Fibroblast of lung (primary cell): Measurements from ENCODE around the gene ACADL. TPM values are rescaled to one million over a fixed set of nuclear protein-coding genes. Genes with fewer than 3 reads are reported as not detected.
"Not testable (repeated sequence)": the region's sequence is repeated elsewhere in the genome, so short reads cannot be mapped to it uniquely, and the experiment has no call there.

Experiments used
- DNase-seq, 2 donors: peaks; one replicate each; pipeline versions ENCODE4 v3.0.0 to v3.0.0-alpha.2; 2010; ENCODE audit warnings: low read depth in 2 of 2
- H2AFZ ChIP-seq: 2 replicates; pipeline ENCODE4 v1.5.1; 2012; ENCODE audit warnings: low read length, control low read depth, inconsistent platforms
- H3K27ac ChIP-seq: 2 replicates; pipeline ENCODE4 v1.5.1; 2011; ENCODE audit warnings: low read length, control low read depth; ENCODE audit not compliant: insufficient read depth
- H3K27me3 ChIP-seq: 2 replicates; pipeline ENCODE4 v1.5.1; 2011; ENCODE audit warnings: mild to moderate bottlenecking, low read length; ENCODE audit not compliant: control insufficient read depth, insufficient read depth
- H3K36me3 ChIP-seq: 2 replicates; pipeline ENCODE4 v1.5.1; 2011; ENCODE audit warnings: low read length; ENCODE audit not compliant: control insufficient read depth, insufficient read depth
- H3K4me1 ChIP-seq: 2 replicates; pipeline ENCODE4 v1.5.1; 2011; ENCODE audit warnings: low read length; ENCODE audit not compliant: control insufficient read depth, insufficient read depth; ENCODE audit errors: extremely low read depth
- H3K4me2 ChIP-seq: 2 replicates; pipeline ENCODE4 v1.5.1; 2011; ENCODE audit warnings: low read length, control low read depth; ENCODE audit not compliant: insufficient read depth; ENCODE audit errors: extremely low read depth
- H3K4me3 ChIP-seq, 4 experiments: fragments of 200-600 bp in 1 of 4; sonication (generic) in 1 of 4; replicated peaks in 1 of 4; 2 replicates each; pipeline ENCODE4 v1.5.1; 2011 to 2016; ENCODE audit warnings: low read length in 4 of 4, low read depth in 3 of 4, mild to moderate bottlenecking in 3 of 4, control low read depth in 2 of 4, inconsistent platforms in 1 of 4, mixed read lengths in 1 of 4; ENCODE audit not compliant: insufficient read depth in 1 of 4; ENCODE audit errors: control extremely low read depth in 1 of 4
- H3K79me2 ChIP-seq: 2 replicates; pipeline ENCODE4 v1.5.1; 2012; ENCODE audit warnings: mild to moderate bottlenecking, low read length, inconsistent platforms; ENCODE audit not compliant: control insufficient read depth, insufficient read depth
- H3K9ac ChIP-seq: 2 replicates; pipeline ENCODE4 v1.5.1; 2011; ENCODE audit warnings: mild to moderate bottlenecking, low read length, control low read depth; ENCODE audit not compliant: insufficient read depth
- H3K9me3 ChIP-seq: 2 replicates; pipeline ENCODE4 v1.5.1; 2012; ENCODE audit warnings: low read depth, low read length; ENCODE audit not compliant: control insufficient read depth, insufficient read depth
- H4K20me1 ChIP-seq: 2 replicates; pipeline ENCODE4 v1.5.1; 2011; ENCODE audit warnings: low read length; ENCODE audit not compliant: control insufficient read depth, insufficient read depth; ENCODE audit errors: extremely low read depth
- EZH2 ChIP-seq: IDR thresholded peaks from 2 replicates; pipeline ENCODE4 v1.5.1; 2012; ENCODE audit warnings: low read length, control low read depth, mild to moderate bottlenecking; ENCODE audit errors: missing control alignments
- polyA plus RNA-seq, 2 donors: library from polyadenylated mRNA; depleted of rRNA in 1 of 2; stranded (reverse) in 1 of 2; unstranded in 1 of 2; fragments of >200 nt; gene quantifications; 2 replicates each; pipeline ENCODE4 v1.2.1, GENCODE V29; 2011 to 2012; ENCODE audit warnings: missing spikeins in 1 of 2
- total RNA-seq: library from RNA; depleted of rRNA; stranded (reverse); fragments of >200 nt; gene quantifications from 2 replicates; pipeline ENCODE4 v1.2.1, GENCODE V29; 2014
- TF ChIP-seq, protein P1 (sequence below), 2 donors: IDR thresholded peaks in 1 of 2; conservative IDR thresholded peaks in 1 of 2; 1 replicate in 1 of 2; 2 replicates in 1 of 2; pipeline ENCODE4 v1.5.1; 2011 to 2012; ENCODE audit warnings: low read length in 2 of 2, control low read depth in 1 of 2, inconsistent platforms in 1 of 2, low read depth in 1 of 2, mild to moderate bottlenecking in 1 of 2

ACADL gene
- total and polyA plus RNA-seq, 2 donors (not counting 1 experiment from before 2014, with no cell fraction given): 0.03 to 0.50 TPM

DNA sequence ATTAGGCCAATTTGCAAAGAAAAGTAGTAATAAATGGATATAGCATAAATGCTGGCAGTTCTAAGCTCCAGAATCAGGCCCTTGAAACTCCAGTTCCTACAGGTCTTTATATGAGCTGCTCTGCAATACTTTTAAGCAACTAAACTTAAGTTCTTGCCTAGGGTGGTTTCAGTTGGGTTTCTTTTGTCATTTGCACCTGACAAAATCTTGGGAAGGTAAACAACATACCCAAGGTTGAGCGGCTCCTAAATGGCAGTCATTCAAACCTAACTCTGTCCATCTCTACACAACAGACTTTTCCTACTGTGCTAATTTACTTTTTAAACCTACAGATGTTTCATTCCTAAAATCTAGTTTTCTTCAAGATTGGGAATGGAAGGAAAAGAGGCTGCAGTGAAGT is 44.8 kb downstream of the ACADL start:
- no peak overlapping the region for H2AFZ ChIP-seq
- H3K4me2 ChIP-seq: no peak overlapping the region
- no peak overlapping the region for H3K27ac ChIP-seq
- no peaks in the 10 kb centered on the region for H3K27me3 ChIP-seq
- no peaks in the 10 kb centered on the region for H3K79me2 ChIP-seq
- TF ChIP-seq, protein P1, sequence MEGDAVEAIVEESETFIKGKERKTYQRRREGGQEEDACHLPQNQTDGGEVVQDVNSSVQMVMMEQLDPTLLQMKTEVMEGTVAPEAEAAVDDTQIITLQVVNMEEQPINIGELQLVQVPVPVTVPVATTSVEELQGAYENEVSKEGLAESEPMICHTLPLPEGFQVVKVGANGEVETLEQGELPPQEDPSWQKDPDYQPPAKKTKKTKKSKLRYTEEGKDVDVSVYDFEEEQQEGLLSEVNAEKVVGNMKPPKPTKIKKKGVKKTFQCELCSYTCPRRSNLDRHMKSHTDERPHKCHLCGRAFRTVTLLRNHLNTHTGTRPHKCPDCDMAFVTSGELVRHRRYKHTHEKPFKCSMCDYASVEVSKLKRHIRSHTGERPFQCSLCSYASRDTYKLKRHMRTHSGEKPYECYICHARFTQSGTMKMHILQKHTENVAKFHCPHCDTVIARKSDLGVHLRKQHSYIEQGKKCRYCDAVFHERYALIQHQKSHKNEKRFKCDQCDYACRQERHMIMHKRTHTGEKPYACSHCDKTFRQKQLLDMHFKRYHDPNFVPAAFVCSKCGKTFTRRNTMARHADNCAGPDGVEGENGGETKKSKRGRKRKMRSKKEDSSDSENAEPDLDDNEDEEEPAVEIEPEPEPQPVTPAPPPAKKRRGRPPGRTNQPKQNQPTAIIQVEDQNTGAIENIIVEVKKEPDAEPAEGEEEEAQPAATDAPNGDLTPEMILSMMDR (conservative IDR thresholded peaks at IDR 0.05 in 1 of 2, IDR thresholded peaks at IDR 0.05 in 1 of 2; ENCODE audit: low read depth in 1 of 2, low read length in 2 of 2): no peak
- no peak for TF ChIP-seq EZH2
- H3K4me3 ChIP-seq: no peak overlapping the region
- no peaks in the 10 kb centered on the region for H4K20me1 ChIP-seq
- H3K4me1 ChIP-seq: no peaks in the 10 kb centered on the region
- no peaks in the 10 kb centered on the region for H3K36me3 ChIP-seq
- no peak for DNase-seq
- H3K9ac ChIP-seq: no peak overlapping the region
- no peaks in the 10 kb centered on the region for H3K9me3 ChIP-seq

DNA sequence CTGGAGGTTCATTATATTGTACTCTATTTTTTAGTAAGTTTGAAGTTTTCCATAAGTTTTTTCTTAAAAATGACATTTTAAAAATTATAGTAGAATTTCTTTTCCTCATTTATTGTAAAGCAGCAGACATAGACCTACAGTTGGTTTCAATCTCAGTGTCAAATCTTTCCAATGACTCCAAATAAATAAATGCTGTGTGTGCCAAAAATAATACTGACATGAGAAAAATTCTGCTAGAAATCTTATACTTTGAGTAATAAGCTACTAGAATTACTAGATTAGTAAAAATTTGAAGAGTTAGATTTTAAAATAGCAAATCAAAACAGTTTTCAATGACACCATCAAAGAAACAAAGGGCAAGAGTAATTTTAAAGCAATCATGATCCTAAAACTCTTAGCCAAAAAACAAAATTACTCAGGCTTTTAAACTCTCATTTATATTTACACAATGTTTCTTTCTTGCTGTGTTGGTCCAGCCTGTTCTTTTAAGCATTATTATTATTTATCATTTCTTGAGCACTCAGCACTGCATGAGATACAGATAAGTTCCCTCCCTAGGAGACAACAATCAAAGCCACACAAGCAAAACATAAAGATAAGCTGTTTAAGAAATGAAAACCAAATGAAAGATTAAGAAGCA is 45.8 kb downstream of the ACADL start:
- Histone ChIP-seq H3K36me3 (no peaks in the 10 kb centered on the region), H3K4me2 (no peak overlapping the region), H3K27me3 (no peaks in the 10 kb centered on the region), H3K9ac (no peak overlapping the region), H3K79me2 (no peaks in the 10 kb centered on the region), H3K4me1 (no peaks in the 10 kb centered on the region), H3K4me3 (no peak overlapping the region), H2AFZ (no peak overlapping the region), H4K20me1 (no peaks in the 10 kb centered on the region), H3K9me3 (no peaks in the 10 kb centered on the region), H3K27ac (no peak overlapping the region)
- TF ChIP-seq EZH2: no peak
- TF ChIP-seq, protein P1 (conservative IDR thresholded peaks at IDR 0.05 in 1 of 2, IDR thresholded peaks at IDR 0.05 in 1 of 2; ENCODE audit: low read depth in 1 of 2, low read length in 2 of 2): no peak
- no peak for DNase-seq

DNA sequence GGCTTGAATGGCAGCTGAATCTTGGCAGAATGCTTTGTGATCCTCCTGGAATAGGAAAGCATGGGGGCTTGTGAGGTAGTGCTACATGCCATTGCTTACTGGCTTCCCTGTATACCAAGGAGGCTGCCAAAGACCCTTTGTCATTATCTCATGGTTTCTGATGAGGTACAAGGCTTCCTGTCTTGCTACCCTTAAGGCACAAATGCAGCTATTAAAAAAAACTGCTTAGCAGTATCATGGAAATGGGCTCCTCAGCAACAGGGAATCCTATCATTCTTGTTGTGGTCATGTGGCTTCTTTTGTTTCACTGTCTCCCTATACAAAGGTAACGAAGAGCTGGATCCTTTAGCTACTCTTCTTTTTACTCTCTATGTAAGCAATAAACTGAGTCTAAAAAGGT is 47.5 kb downstream of the ACADL start:
- no peaks in the 10 kb centered on the region for H4K20me1 ChIP-seq
- no peak for DNase-seq
- no peak overlapping the region for H3K4me3 ChIP-seq
- H3K27ac ChIP-seq: no peak overlapping the region
- no peak for TF ChIP-seq EZH2
- no peaks in the 10 kb centered on the region for H3K9me3 ChIP-seq
- H3K27me3 ChIP-seq: no peaks in the 10 kb centered on the region
- no peaks in the 10 kb centered on the region for H3K79me2 ChIP-seq
- H3K4me2 ChIP-seq: no peak overlapping the region
- no peak overlapping the region for H3K9ac ChIP-seq
- no peak overlapping the region for H2AFZ ChIP-seq
- no peaks in the 10 kb centered on the region for H3K36me3 ChIP-seq
- no peaks in the 10 kb centered on the region for H3K4me1 ChIP-seq

DNA sequence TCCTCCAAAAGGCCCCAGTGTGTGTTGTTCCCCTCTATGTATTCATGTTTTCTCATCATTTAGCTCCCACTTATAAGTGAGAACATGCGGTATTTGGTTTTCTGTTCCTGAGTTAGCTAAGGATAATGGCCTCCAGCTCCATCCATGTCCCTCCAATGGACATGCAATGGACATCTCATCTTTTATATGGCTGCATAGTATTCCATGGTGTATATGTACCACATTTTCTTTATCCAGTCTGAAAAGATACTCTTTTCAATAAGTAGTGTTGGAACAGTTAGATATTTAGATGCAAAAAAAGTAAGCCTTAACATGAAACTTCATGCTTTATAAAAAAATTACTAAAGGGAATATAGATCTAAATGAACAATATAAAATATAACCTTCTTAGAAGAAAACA is 48.1 kb downstream of the ACADL start:
- H3K27me3 ChIP-seq, H3K9me3 ChIP-seq, H3K9ac ChIP-seq, H3K36me3 ChIP-seq, DNase-seq, H3K27ac ChIP-seq, H4K20me1 ChIP-seq, H3K4me2 ChIP-seq, H3K79me2 ChIP-seq, H3K4me1 ChIP-seq, H2AFZ ChIP-seq, H3K4me3 ChIP-seq: not testable (repeated sequence)
